ENCODE data around the gene SLC6A6.

- TF ChIP-seq POLR2A (IDR thresholded peaks at IDR 0.05) (no peak), CTCF (IDR thresholded peaks at IDR 0.05) (no peak)
Measured at GRCh38 chr3:14406766-14407165, 4.4 kb downstream of the SLC6A6 start.
